Neural cell (in vitro differentiated cells): ENCODE results near the gene TRPM8.

ENCODE experiments used
- CTCF ChIP-seq: fragments of 450-650 bp; IDR thresholded peaks from 2 replicates; pipeline ENCODE4 v1.5.1; 2014; ENCODE audit warnings: antibody characterized with exemption, mild to moderate bottlenecking, moderate library complexity; ENCODE audit not compliant: poor library complexity, severe bottlenecking
- EP300 ChIP-seq: fragments of 450-650 bp; conservative IDR thresholded peaks from 2 replicates; pipeline ENCODE4 v1.6.1; 2014; ENCODE audit warnings: antibody characterized with exemption, mild to moderate bottlenecking, moderate library complexity; ENCODE audit not compliant: poor library complexity, severe bottlenecking
- EZH2 ChIP-seq: fragments of 200-600, 300-800 bp; shearing (Covaris generic), sonication (generic); IDR thresholded peaks from 2 replicates; pipeline ENCODE4 v1.6.1; 2014; ENCODE audit warnings: antibody characterized with exemption, low read length, borderline replicate concordance, mild to moderate bottlenecking; ENCODE audit not compliant: insufficient read depth, poor library complexity, severe bottlenecking
- POLR2AphosphoS5 ChIP-seq: IDR thresholded peaks from 2 replicates; pipeline ENCODE4 v1.6.1; 2012
- RAD21 ChIP-seq: fragments of 450-650 bp; conservative IDR thresholded peaks from 2 replicates; pipeline ENCODE4 v1.6.1; 2014; ENCODE audit warnings: antibody characterized with exemption, mild to moderate bottlenecking, moderate library complexity
- REST ChIP-seq: IDR thresholded peaks from 2 replicates; pipeline ENCODE4 v1.6.1; 2012; ENCODE audit warnings: borderline replicate concordance
- SMC3 ChIP-seq: fragments of 450-650 bp; conservative IDR thresholded peaks from 2 replicates; pipeline ENCODE4 v1.6.1; 2014; ENCODE audit warnings: antibody characterized with exemption, mild to moderate bottlenecking, moderate library complexity; ENCODE audit not compliant: poor library complexity
- TAF1 ChIP-seq: IDR thresholded peaks from 2 replicates; pipeline ENCODE4 v1.6.1; 2012; ENCODE audit warnings: low read depth

GRCh38 chr2:234032279-234032856 is 115.2 kb downstream of the TRPM8 start:
- TF ChIP-seq TAF1 (no peak), CTCF (no peak), POLR2AphosphoS5 (no peak), RAD21 (no peak), EZH2 (no peak), REST (no peak), SMC3 (no peak), EP300 (no peak)
